ENCODE data around the gene HCFC1. TPM values are rescaled to one million over a fixed set of nuclear protein-coding genes. Genes with fewer than 3 reads are reported as not detected.

The HCFC1 gene
- total and polyA plus RNA-seq, 9 of the 15 experiments (the other 6 are each of a cell fraction or from before 2014, with no cell fraction given) = 2.8 to 133 (median 17.1) TPM

GRCh38 chrX:153993079-153993478 lies 21.5 kb upstream of the HCFC1 start (continued):
- no peak for TF ChIP-seq ZBTB43 (CRISPR knock-in tag; IDR thresholded peaks at IDR 0.05)
- TF ChIP-seq CBX8 (IDR thresholded peaks at IDR 0.05; ENCODE audit: borderline replicate concordance, extremely low read depth, low read depth, low read length, poor library complexity, severe bottlenecking) = no peak
- no peak for TF ChIP-seq FOXP1 (CRISPR knock-in tag; IDR thresholded peaks at IDR 0.05)
- no peak for TF ChIP-seq ID3 (CRISPR knock-in tag; IDR thresholded peaks at IDR 0.05)
- no peak for TF ChIP-seq ID3 (tag; IDR thresholded peaks at IDR 0.05)

GRCh38 chrX:153992180-153992579 lies 20.6 kb upstream of the HCFC1 start:
- Histone ChIP-seq H3K27ac (ENCODE audit: extremely low read depth, low read depth, low read length) (no peak overlapping the region), H3K9ac (ENCODE audit: insufficient read depth in 1 of 2, low read depth in 2 of 2, low read length in 2 of 2) (no peak overlapping the region), H4K20me1 (replicated peaks; ENCODE audit: control insufficient read depth, insufficient read depth, low read length) (no peaks in the 10 kb centered on the region), H3K4me1 (replicated peaks in 1 of 2; ENCODE audit: control insufficient read depth in 2 of 2, insufficient read depth in 2 of 2, low read length in 2 of 2) (peaks cover 0 to 18% of the 10 kb centered on the region in 2 experiments; a peak in 2 of 5 replicates), H2AFZ (ENCODE audit: low read depth, low read length) (no peak overlapping the region), H3K4me2 (ENCODE audit: insufficient read depth, low read length) (no peak overlapping the region), H3K9me3 (replicated peaks; ENCODE audit: control insufficient read depth, insufficient read depth, low read depth, low read length) (no peaks in the 10 kb centered on the region), H3K36me3 (ENCODE audit: control insufficient read depth, insufficient read depth, low read length) (no peaks in the 10 kb centered on the region), H3K79me2 (ENCODE audit: control insufficient read depth, insufficient read depth, low read length) (no peaks in the 10 kb centered on the region), H3K4me3 (no peak overlapping the region), H3K27me3 (ENCODE audit: control insufficient read depth in 2 of 2, insufficient read depth in 2 of 2, low read length in 2 of 2) (no peaks in the 10 kb centered on the region), H3K9me1 (ENCODE audit: control insufficient read depth, insufficient read depth, low read length) (no peaks in the 10 kb centered on the region)
- no TSS peak for BruUV-seq (replicated peaks)
- CTCF ChIA-PET (ENCODE audit: low intra/inter-chr PET ratio) = no interaction called here
- intact Hi-C loops (cut with micrococcal nuclease) = no loop called here
- in situ Hi-C loops (cut with MboI) = no loop called here
- ATAC-seq (no peak), FAIRE-seq (no peak), DNase-seq (ENCODE audit: extremely low read depth in 1 of 4, low spot score in 3 of 4) (no peak)
- POLR2A ChIA-PET = no interaction called here
- 78% methylated on average over 8 of the region's 8 CpGs for WGBS (ENCODE audit: insufficient coverage, low coverage, missing lambda C conversion rate)
- TF ChIP-seq ARID3A (IDR thresholded peaks at IDR 0.05; ENCODE audit: borderline replicate concordance, low read depth, low read length) (no peak), HOMEZ (CRISPR knock-in tag; IDR thresholded peaks at IDR 0.05) (no peak), ETV6 (IDR thresholded peaks at IDR 0.05; ENCODE audit: borderline replicate concordance in 1 of 2, low read depth in 2 of 2, low read length in 1 of 2) (no peak), ETV6 (CRISPR knock-in tag; IDR thresholded peaks at IDR 0.05; ENCODE audit: borderline replicate concordance) (no peak), TFE3 (CRISPR knock-in tag; IDR thresholded peaks at IDR 0.05) (no peak), ZNF445 (CRISPR knock-in tag; IDR thresholded peaks at IDR 0.05; ENCODE audit: low read depth) (no peak), MCM3 (IDR thresholded peaks at IDR 0.05) (no peak)
